ENCODE data around the gene NUP35. TPM values are rescaled to one million over a fixed set of nuclear protein-coding genes. Genes with fewer than 3 reads are reported as not detected.

The NUP35 gene
- total RNA-seq, 2 donors from 2014 or later: 14.8 to 16.4 TPM

DNA sequence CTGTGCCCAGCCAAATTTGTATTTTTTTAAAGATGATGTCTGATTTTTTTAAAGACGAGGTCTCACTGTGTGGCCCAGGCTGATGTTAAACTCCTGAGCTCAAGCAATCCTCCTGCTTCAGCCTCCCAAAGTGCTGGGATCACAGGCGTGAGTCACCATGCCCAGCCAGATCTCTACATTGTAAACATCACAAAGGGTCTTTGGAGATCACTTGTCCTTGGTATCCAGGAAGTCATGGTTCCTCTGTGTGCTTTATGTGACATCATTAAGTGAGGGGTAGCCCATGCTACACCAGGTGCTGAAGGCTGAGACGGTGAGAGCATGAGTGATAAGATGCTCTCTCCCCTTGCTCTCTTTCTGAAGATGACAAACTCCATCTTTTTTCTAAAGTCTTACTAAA lies 7.0 kb upstream of the NUP35 start:
- Histone ChIP-seq H3K27me3 (replicated peaks; ENCODE audit: insufficient read depth) (peaks cover 3% of the 10 kb centered on the region), H3K27ac (no peak overlapping the region), H3K36me3 (no peaks in the 10 kb centered on the region), H3K9me3 (no peaks in the 10 kb centered on the region), H3K4me3 (no peak overlapping the region), H3K4me1 (replicated peaks) (no peaks in the 10 kb centered on the region)
- TF ChIP-seq POLR2AphosphoS5 (IDR thresholded peaks at IDR 0.05) (no peak), CTCF (IDR thresholded peaks at IDR 0.05) (no peak), POLR2A (IDR thresholded peaks at IDR 0.05) (no peak)
- WGBS: 78% methylated on average over 3 of the region's 3 CpGs
- DNase-seq (ENCODE audit: low spot score): no peak
- intact Hi-C loops (cut with DNase I): no loop called here

DNA sequence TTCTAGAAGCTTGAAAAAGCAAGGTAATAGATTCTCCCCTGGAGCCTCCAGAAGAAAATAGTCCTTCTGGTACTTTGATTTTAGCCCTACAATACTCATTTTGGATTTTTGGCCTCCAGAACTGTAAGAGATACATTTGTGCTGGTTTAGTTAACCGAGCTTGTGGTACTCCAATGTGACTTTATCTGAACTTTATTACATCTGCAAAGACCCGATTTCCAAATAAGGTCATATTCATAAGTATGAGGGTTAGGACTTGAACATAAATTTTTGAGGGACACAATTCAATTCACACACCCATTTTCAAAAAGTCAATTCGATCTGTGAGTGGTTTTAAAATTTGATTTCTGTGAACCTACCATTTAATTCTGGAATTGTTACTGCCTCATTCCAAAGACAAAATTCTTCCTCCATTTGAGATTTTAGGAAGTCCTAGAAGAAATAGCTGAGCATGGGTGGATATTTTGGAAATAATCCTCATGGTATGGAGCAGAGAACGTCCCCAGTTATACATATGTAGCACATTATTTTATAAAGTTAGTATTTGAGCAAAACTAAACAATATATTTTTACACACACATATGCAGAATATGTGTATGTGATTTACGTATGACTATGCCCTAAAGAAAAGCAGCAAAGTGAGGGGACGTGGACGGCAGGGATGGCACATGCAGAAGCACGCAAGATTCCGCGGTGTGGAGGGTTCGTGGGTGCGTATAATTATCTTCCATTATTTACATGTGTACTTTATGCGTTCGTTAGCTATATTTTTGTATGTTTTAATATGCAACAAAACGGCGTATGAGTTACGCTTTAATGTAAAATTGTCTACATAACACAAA lies 905 bp upstream of the NUP35 start:
- peak overlapping the region; percentile 62 to 74 for H3K4me3 ChIP-seq
- 22% methylated on average over 17 of the region's 17 CpGs for WGBS
- no peak for DNase-seq (ENCODE audit: low spot score)
- H3K27ac ChIP-seq: peak overlapping the region; percentile 86 to 88
- H3K27me3 ChIP-seq (replicated peaks; ENCODE audit: insufficient read depth): no peaks in the 10 kb centered on the region
- no peaks in the 10 kb centered on the region for H3K9me3 ChIP-seq
- no peak for TF ChIP-seq POLR2A (IDR thresholded peaks at IDR 0.05)
- H3K4me1 ChIP-seq (replicated peaks): no peaks in the 10 kb centered on the region
- intact Hi-C loops (cut with DNase I): no loop called here
- no peaks in the 10 kb centered on the region for H3K36me3 ChIP-seq

DNA sequence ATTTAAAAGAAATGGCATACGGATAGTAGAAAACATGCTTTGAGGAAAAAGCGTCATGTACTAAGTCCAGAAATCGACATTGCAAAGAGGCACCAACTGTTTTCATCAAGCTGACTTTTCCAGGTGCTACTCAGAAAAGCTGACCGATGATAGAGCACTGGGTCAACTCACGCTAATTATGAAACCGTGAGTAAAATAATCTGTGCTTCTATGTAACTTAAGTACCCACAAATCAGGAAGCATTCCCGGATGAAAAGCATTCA lies 353 bp upstream of the NUP35 start:
- intact Hi-C loops (cut with DNase I): loop anchor here (2.0 kb wide), 1 partner anchor 45 kb away; the partner anchor contains the start of gene DUSP19
- peak overlapping the region; percentile 86 to 88 for H3K27ac ChIP-seq
- WGBS: 0% methylated on average over 7 of the region's 7 CpGs
- peak overlapping the region; percentile 62 to 74 for H3K4me3 ChIP-seq
- no peak for TF ChIP-seq POLR2AphosphoS5 (IDR thresholded peaks at IDR 0.05)
- peak; percentile 22 for TF ChIP-seq POLR2A (IDR thresholded peaks at IDR 0.05)
- TF ChIP-seq CTCF (IDR thresholded peaks at IDR 0.05): no peak
- no peaks in the 10 kb centered on the region for H3K4me1 ChIP-seq (replicated peaks)
- H3K27me3 ChIP-seq (replicated peaks; ENCODE audit: insufficient read depth): no peaks in the 10 kb centered on the region
- no peak for DNase-seq (ENCODE audit: low spot score)
- no peaks in the 10 kb centered on the region for H3K9me3 ChIP-seq
- no peaks in the 10 kb centered on the region for H3K36me3 ChIP-seq

DNA sequence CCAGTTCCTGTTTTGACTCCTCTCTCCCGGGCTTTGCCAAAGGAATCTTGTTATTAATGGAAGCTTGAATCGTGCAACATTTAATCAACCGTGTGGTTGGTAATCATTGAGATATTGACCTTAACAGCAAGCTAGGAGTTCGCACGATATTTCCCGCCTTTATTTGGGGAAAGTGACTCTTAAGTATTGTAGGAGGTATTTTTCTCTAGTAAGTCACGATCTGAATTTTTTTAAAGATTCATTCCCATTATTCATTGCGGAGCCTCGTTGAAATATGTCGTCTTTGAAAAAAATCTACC lies 663 bp downstream of the NUP35 start:
- no peak for DNase-seq (ENCODE audit: low spot score)
- under 1% methylated on average over 10 of the region's 10 CpGs for WGBS
- Histone ChIP-seq H3K9me3 (no peaks in the 10 kb centered on the region), H3K27ac (peak overlapping the region; percentile 86 to 88), H3K4me1 (replicated peaks) (no peaks in the 10 kb centered on the region), H3K36me3 (no peaks in the 10 kb centered on the region), H3K27me3 (replicated peaks; ENCODE audit: insufficient read depth) (no peaks in the 10 kb centered on the region), H3K4me3 (peak overlapping the region; percentile 62 to 74)
- intact Hi-C loops (cut with DNase I): loop anchor here (2.0 kb wide), 1 partner anchor 46 kb away; the partner anchor contains the start of gene DUSP19
- no peak for TF ChIP-seq POLR2A (IDR thresholded peaks at IDR 0.05)
- TF ChIP-seq CTCF (IDR thresholded peaks at IDR 0.05): no peak
- TF ChIP-seq POLR2AphosphoS5 (IDR thresholded peaks at IDR 0.05): no peak

DNA sequence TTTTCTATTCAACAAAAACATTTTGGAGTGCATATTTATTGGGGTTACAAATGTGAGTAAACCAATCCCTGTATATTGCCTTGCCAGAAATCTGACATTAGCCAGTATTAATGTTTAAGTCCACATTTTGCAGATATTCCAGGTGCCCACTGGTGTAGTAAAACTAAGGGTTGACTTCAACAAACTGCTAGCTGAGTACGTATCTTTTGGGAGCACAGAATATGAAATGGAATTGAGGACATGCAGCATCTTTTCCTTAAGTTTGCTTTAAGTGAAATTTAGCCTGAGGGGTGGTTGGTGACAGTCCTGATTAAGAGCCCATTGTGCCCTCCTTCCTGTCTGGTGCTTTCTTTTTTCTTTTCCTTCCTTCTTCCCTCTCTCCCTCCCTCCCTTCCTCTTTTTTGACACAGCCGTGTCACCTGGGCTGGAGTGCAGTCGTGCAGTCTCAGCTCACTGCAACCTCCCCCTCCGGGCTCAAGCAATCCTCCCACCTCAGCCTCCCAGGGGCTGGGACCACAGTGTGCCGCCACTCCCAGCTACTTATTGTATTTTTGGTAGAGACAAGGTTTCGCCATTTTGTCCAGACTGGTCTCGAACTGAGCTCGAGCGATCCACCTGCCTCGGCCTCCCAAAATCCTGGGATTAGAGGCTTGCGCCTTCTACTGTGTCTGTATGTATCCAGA lies 1.6 kb downstream of the NUP35 start:
- 80% methylated on average over 11 of the region's 11 CpGs for WGBS
- no peak for DNase-seq (ENCODE audit: low spot score)
- intact Hi-C loops (cut with DNase I): loop anchor here (2.0 kb wide), 1 partner anchor 47 kb away; the partner anchor contains the start of gene DUSP19

More for the DNA sequence above, 1.6 kb downstream of the NUP35 start:
- H3K36me3 ChIP-seq: no peaks in the 10 kb centered on the region
- no peaks in the 10 kb centered on the region for H3K9me3 ChIP-seq
- H3K27ac ChIP-seq: no peak overlapping the region
- TF ChIP-seq POLR2A (IDR thresholded peaks at IDR 0.05) (no peak), CTCF (IDR thresholded peaks at IDR 0.05) (no peak), POLR2AphosphoS5 (IDR thresholded peaks at IDR 0.05) (no peak)
- no peaks in the 10 kb centered on the region for H3K27me3 ChIP-seq (replicated peaks; ENCODE audit: insufficient read depth)
- no peaks in the 10 kb centered on the region for H3K4me1 ChIP-seq (replicated peaks)
- no peak overlapping the region for H3K4me3 ChIP-seq
